Measurements from ENCODE around the gene ZCCHC24.

The ZCCHC24 gene

DNA sequence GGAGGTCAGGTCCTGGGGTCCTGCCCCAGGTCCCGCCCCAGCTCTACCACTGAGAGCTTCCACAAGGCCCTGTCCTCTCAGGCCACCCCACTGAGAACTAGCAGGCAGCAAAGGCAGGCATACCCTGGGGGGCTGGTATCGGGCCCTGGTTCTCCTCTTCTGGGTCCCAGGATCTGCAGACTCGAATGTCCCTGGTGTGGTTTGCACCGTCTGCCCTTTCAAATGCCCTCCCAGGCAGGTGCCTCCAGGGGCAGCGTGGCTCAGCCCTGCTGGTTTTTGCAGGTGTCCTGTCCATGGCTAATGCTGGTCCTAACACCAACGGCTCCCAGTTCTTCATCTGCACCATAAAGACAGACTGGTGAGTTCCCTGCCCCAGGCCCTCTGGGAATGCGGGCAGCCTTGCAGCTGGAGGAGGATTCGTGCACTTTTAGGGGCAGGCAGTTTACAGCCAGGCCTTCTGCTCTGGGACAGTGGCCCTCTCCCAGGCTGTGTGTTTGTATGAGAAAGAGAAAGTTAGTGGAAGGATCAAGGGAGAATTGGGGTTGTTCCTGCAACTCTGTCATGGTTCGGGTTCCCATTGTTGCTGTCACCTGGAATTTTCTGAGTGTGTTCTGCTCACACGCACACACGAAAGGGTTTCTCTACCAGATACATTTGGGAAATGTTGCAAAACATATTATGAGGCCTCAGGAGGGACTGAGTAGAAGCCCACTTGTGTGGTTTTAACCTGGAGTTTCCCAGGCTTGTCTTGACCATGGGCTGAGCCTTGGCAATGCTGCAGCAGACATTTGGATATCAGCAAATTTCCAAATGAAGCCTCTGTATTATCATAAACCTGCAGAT lies 93.2 kb downstream of the ZCCHC24 start:
- no peak overlapping the region for H3K4me3 ChIP-seq (ENCODE audit: low read length)
- no peak for TF ChIP-seq ZNF274 (IDR thresholded peaks at IDR 0.05; ENCODE audit: low read depth, low read length)

DNA sequence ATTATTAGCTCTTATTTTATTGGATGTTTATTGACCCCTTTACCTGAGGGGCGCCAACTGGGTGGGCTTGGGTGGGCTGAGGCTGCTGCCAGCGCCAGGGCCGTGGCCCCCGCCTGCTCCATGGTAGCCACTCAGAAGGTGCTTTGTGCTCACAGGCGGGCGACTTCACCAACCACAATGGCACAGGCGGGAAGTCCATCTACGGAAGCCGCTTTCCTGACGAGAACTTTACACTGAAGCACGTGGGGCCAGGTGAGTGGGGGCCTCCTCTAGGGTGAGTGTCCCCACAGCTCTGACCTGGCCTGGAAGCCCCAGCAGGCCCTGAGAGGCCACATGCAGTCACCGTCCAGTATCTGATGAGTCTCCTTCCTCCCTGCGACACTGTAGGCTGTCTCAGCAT lies 94.1 kb downstream of the ZCCHC24 start:
- H3K4me3 ChIP-seq (ENCODE audit: low read length) = no peak overlapping the region
- no peak for TF ChIP-seq ZNF274 (IDR thresholded peaks at IDR 0.05; ENCODE audit: low read depth, low read length)

DNA sequence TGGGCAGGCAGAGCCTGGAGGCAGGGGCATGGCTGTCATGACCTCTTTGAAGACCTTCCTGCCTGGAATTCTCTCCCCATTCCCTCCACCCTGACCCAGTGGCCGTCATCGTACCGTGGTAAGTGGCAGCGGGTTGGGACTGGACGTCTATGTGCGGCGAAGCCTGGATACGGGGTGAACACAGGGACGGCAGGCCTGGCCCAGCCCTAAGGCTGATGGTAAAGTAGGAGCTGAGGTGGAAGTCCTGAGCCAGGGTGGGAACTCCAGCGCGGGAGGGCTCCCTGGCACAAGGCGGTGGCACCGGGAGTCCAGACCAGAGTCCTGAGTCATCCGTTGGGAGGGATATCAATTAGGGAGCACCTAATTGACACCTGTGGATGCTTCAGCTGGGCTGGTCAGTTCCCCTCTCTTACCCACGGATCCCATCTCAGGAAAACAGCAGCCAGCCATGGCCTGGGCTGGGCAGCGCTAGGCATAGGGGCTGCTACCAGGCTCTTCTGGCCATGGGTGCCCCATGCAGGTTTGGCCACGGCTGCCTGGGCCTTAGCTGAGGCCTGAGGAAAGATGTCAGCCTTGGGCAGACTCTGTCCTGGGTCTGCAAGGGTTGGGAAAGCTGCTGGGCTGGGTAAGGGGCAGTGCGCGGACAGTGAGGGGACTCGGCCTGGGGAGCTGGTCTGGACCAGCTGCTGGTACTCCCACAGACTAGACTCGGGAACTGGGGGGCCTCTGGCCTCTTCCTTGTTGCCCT lies 94.8 kb downstream of the ZCCHC24 start:
- TF ChIP-seq ZNF274 (IDR thresholded peaks at IDR 0.05; ENCODE audit: low read depth, low read length) = no peak
- no peak overlapping the region for H3K4me3 ChIP-seq (ENCODE audit: low read length)

DNA sequence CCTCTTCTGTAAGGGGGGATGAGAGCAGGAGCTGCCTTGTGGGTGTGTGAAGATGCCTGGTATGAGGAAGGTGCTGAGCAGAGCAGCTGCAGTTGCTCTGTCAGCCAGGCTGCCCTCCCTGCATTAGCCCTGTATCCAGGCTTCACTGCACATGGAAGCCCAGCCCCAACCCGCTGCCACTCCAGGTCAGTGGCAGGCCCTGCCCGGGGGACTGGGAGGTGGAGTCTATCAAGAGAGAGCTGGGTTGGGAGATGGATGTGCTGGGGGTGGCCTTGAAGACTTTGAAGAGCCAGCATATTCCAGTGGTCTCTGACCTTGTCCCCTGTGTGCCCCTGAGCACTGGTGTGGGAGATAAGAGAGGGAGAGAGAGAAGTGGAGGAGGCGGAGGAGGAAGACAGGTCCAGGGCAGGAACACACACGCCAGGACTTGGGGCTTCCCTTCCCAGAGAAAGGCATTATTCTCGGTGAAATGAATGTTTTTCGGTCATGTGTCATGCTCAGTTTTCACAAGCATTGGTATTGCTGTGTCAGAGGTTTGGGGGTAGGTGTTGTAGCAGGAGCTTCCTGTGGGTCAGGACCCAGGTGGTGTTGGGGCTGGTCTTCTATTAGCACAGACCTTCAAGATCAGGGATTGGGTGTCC lies 95.5 kb downstream of the ZCCHC24 start:
- TF ChIP-seq ZNF274 (IDR thresholded peaks at IDR 0.05; ENCODE audit: low read depth, low read length) = no peak
- H3K4me3 ChIP-seq (ENCODE audit: low read length) = no peak overlapping the region

DNA sequence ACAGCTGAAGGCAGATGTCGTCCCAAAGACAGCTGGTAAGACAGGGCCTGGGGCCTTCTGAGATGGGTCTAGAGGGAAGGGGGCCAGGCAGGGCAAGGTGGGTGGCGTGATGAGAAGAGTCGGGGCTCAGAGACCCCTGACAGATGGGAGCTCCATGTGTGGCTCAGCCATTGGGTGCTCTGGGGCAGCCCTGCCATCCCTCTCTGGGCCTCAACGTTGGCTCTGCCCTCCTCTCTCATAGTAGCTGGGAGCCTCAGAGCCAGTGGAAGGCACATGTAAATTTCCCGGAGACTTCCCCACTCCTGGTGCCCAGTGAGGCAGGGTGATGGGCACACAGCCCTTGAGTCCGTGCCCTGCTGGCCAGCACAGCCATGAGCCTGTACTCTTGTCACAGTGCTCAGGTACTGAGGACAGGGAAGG lies 96.3 kb downstream of the ZCCHC24 start:
- H3K4me3 ChIP-seq (ENCODE audit: low read length) = peak overlapping the region; percentile 89; the same call in 1 of the 2 replicates
- no peak for TF ChIP-seq ZNF274 (IDR thresholded peaks at IDR 0.05; ENCODE audit: low read depth, low read length)

DNA sequence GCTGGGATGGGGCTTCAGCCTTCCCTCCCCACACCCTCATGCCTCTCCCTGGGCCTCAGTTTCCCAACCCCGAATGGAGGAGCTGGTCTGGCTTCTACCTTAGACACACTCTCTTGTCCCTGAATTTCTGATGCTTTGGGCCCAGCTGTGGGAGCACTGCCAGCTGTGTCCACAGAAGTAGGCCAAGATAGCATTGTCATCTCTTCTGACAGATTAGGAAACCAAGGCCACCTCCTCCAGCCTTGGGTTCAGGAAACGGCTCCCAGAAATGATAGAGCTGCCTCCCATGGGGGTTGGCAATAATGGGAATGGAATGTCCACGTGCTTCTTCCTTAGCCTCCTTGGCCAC lies 96.8 kb downstream of the ZCCHC24 start:
- TF ChIP-seq ZNF274 (IDR thresholded peaks at IDR 0.05; ENCODE audit: low read depth, low read length) = no peak
- H3K4me3 ChIP-seq (ENCODE audit: low read length) = peak overlapping the region; percentile 89

DNA sequence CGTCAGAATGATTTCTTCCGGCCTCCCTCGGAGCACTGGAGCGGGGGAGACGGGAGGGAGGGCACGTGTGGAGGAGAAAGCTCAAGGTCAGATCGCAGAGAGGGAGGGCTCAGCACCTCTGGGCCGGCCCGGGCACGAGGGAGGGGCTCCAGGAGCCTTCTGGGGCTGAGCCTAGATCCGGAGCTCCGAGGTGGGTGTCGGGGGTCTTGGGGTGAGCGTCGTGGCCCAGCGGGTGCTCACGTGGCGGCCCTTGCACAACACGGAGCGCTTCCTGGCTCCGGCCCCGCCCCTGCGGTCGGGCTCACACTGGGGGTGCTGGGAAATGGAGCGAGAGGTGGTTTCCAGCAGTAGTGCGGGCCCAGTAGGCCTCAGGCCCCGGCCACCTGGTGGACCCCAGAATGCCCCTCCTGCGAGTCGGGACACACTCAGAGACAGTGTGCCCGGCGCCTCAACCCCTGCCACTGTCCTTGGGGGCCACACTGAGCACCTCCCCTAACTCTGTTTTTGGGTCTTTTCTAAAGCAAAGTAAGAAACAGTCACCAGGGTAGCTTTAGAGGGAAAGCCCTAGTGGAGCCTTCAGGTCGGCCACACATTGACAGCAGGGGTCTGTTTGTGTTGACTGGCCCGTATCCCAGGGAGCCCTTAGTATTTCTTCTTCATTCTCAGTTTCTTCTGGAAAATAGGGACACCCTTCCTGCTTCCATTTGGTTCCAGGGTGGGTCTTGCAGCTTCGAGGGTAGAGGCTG lies 97.4 kb downstream of the ZCCHC24 start:
- peak overlapping the region; percentile 89 for H3K4me3 ChIP-seq (ENCODE audit: low read length)
- no peak for TF ChIP-seq ZNF274 (IDR thresholded peaks at IDR 0.05; ENCODE audit: low read depth, low read length)

DNA sequence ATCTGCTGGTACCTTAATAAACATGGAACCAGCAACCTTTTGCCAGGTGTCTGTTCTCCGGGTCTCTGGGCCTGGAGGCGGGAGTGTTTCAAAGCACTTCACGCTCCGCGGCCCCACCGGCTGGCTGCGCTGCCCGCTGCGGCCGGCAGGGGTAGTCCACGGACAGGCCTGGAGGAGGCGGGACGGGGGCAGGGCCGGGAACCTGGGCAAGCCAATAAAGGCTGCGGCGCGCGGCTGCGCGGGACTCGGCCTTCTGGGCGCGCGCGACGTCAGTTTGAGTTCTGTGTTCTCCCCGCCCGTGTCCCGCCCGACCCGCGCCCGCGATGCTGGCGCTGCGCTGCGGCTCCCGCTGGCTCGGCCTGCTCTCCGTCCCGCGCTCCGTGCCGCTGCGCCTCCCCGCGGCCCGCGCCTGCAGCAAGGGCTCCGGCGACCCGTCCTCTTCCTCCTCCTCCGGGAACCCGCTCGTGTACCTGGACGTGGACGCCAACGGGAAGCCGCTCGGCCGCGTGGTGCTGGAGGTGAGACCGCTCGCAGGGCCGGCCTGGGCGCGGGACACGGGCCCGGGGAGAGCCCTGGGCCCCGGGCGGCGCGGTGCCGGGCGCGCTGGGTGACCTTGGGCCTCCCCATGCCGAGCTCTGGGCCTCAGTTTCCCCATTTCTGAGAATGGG lies 98.1 kb downstream of the ZCCHC24 start, which contains the start of gene PPIF:
Gene PPIF, plus strand, starts transcription at position 244 of the 668 bp plus-strand sequence. Its CDS starts 80 bp downstream, at position 324.
- H3K4me3 ChIP-seq (ENCODE audit: low read length) = peak within 1 kb of the TSS; percentile 89
- no peak for TF ChIP-seq ZNF274 (IDR thresholded peaks at IDR 0.05; ENCODE audit: low read depth, low read length)

DNA sequence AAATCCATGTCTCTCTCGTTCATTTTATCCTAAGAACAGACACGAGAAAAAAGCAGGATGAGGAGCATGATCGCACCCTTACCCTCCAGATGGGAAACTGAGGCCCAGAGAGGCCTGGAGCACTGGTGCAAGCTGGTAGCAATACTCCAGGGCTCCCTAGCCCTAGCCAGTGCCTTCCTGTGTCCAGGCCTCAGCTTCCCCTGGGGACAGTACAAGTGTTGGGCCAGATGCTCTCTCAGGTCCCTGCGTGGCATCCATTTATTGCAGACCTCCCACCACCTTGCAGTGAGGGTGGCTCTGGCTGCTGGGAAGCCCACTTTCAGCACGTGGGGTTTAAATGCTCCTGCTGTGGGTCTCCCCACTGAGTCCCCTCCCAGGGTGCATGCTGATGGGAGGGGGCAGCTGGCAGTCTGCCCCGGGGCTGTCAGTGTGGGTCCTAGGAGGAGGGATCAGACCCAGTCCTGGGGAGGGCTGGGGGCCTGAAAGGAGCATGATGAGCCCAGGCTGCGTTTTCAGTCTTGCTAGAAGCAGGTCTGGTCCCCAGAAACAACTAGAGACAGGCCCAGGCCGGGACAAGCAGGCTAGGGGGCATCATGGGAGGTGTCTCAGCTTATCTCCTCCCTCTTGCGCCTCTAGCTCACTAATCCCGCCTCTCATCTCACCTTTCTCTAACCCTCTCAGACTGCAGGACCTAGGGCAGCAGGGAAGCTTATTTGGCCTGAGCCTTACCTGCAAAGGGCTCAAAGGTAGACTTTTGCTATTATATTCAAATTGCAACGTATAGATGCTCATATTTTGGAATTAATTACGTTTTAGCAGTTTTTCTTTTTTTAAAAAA lies 98.8 kb downstream of the ZCCHC24 start:
- TF ChIP-seq ZNF274 (IDR thresholded peaks at IDR 0.05; ENCODE audit: low read depth, low read length) = no peak
- no peak overlapping the region for H3K4me3 ChIP-seq (ENCODE audit: low read length)

DNA sequence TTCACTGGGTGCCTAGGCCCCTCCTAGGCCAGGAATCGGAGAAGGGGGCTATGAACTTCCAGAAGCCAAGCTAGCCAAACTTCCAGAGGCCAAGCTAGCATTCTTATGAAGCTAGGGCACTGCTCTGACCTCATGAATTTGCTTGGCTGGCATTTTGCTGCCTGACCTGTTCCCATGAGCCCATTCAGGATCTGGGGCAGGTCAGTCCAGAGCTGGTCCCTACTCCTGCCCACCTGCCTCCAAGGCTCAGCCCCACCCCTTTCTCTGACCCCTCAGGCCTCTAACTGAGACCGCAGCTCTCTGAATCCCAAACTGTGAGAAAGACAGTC lies 99.4 kb downstream of the ZCCHC24 start:
- no peak overlapping the region for H3K4me3 ChIP-seq (ENCODE audit: low read length)
- TF ChIP-seq ZNF274 (IDR thresholded peaks at IDR 0.05; ENCODE audit: low read depth, low read length) = no peak

DNA sequence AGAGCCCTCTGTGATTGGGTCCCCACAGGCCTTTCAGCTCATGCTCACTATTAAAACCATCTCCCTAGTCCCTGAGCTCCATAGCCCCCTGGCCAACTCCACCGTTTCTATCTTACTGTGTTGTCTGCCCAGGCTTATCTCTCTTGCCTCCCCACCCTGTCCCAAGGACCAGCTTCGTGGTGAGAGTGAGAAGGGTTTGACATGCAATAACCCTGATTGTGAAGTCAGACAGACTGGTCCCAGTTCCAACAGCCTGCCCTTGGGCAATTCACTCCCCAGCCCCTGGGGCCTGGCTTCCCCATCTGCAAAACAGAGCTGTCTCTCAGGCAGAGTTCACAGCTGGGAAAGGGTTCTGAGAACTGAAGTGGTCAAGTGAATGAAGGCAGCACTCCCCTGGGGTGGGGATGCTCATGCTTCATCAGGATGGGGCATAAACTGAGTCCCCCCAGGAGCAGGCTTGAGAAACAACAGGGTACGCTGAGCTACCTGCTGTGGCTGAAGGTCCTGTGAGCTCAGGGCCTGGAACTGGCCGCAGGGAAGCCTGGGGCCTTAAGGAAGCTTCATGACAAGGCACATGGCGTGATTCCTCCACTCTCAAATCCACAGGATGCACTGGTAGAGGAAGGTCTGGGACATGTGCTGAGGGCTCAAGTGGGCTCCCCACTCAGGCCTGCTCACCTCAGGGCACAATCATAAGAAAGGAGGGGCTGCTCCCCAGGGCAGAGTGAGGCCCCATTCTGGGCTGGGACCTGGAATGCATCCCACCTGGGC lies 100.0 kb downstream of the ZCCHC24 start:
- TF ChIP-seq ZNF274 (IDR thresholded peaks at IDR 0.05; ENCODE audit: low read depth, low read length) = no peak
- no peak overlapping the region for H3K4me3 ChIP-seq (ENCODE audit: low read length)
